GF-D8 (cell line): Measurements from ENCODE around the gene PLCG2.
"Not testable (repeated sequence)": the region's sequence is repeated elsewhere in the genome, so short reads cannot be mapped to it uniquely, and the experiment has no call there.

Experiments used
- DNase-seq: peaks from one replicate; lab custom pipeline; 2025; lab: John Stamatoyannopoulos, UW

PLCG2 gene

GRCh38 chr16:82004601-82005000, 225.5 kb downstream of the PLCG2 start:
- no peak for DNase-seq

GRCh38 chr16:82005027-82005830, 226.1 kb downstream of the PLCG2 start:
- DNase-seq = no peak

DNA sequence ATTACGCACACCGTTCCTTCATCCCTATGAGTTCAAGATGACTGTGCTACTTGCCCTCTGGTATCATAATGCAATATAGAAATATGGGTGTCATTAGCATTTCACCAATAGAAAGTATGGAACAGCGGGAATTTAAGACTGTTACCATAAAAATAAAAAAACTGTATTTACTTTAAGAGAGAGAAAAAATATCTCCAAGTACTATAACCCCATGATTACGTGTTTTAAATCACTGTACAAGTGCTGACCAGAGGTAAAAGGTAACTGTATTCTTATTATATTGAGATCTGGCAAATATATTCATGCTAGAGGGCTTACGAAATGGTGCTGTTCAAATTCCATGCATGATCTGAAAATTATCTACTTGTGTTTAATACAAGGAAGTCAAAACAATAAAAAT, 226.9 kb downstream of the PLCG2 start:
- no peak for DNase-seq

DNA sequence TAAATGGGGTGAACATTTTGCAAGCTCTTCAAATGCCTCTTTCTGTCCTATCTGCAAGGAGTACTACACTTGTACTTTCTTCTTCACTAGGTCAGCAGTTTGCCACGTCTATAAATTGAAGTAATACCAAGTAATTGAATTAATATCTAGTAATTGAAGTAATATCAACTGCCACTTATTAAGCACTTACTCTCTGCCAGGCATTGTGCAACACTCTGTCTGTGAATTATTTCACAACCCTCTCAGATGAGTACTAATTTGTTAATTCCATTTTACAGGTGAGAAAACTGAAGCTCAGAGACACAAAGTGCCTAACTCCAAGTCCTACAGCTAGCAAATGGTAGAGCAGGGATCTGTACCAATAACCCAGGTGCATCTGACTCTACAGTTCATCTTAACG, 228.1 kb downstream of the PLCG2 start:
- DNase-seq = no peak

DNA sequence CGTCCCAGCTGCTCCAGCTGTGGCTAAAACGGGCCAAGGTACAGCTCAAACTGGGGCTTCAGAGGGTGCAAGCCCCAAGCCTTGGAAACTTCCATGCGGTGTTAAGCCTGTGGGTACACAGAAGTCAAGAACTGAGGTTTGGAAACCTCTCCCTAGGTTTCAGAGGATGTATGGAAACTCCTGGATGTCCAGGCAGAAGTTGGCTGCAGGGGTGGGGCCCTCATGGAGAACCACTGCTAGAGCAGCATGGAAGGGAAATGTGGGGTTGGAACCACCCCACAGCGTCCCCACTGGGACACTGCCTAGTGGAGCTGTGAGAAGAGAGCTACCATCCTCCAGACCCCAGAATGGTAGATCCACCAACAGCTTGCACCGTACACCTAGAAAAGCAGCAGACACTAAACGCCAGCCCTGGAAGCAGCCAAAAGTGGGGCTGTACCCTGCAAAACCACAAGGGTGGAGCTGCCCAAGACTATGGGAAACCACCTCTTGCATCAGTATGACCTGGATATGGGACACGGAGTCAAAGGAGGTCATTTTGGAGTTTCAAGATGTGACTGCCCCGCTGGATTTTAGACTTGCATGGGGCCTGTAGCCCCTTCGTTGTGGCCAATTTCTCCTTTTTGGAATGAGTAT, 230.0 kb downstream of the PLCG2 start:
- DNase-seq = no peak

GRCh38 chr16:82009789-82010188, 230.7 kb downstream of the PLCG2 start:
- DNase-seq = not testable (repeated sequence)

DNA sequence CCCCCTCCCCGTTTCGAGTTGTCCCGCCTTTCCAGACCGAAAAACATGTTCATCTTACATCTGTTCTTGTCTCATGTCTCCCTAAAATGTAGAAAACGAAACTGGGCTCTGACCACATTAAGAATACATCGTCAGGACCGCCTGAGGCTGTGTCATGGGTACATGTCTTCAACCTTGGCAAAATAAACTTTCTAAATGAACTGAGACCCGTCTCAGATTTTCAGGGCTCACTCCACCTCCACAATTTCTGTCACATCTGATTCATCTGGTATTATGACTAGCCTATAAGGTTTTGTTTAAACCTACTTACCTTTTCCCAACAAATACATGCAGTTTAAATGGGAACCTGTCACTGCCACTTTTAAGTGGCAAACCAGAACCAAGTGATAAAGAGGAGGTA, 231.6 kb downstream of the PLCG2 start:
- DNase-seq = no peak

DNA sequence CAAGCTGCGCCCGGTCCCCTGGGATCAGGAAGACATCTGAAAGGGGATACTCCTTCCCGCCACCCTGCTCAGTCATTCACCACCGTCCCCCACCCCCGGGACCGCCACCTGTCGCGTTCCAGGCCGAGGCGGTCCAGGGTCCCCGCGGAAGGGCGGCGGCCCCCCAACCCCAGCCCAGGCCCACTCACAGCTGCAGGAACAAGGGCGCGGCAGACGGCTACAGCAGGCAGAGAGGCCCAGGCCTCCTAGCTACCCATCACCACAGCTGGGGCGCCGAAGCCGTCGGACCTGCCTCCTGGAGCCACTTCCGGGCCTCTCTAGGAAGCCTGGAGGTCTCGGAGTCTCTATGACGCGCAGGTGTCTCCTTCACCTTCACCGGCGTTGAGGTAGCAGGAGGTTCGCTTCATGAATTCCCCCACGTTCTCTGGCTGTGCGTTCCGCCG, 232.1 kb downstream of the PLCG2 start, which contains the start of gene SDR42E1:
Gene SDR42E1, minus strand, starts transcription at position 272 of the 443 bp plus-strand sequence. CDS start 10,612 bp downstream, outside the sequence.
- DNase-seq = no peak
